Testis (tissue), 2 donors: ENCODE data around the gene PDLIM7.

ENCODE experiments used
- CTCF ChIP-seq, 3 experiments: fragments of 450-650 bp in 2 of 3; fragments of 200-600 bp in 1 of 3; sonication (generic) in 1 of 3; IDR thresholded peaks; one replicate each; pipeline ENCODE4 v1.5.1; 2016 to 2019; ENCODE audit warnings: antibody characterized with exemption in 3 of 3, mild to moderate bottlenecking in 2 of 3, moderate library complexity in 1 of 3
- POLR2A ChIP-seq: fragments of 450-650 bp; IDR thresholded peaks from one replicate; pipeline ENCODE4 v1.6.1; 2017; ENCODE audit warnings: antibody characterized with exemption, mild to moderate bottlenecking, moderate library complexity

GRCh38 chr5:177439518-177440053, 57.8 kb downstream of the PDLIM7 start:
- TF ChIP-seq CTCF (IDR thresholded peaks at IDR 0.05), result no peak
- TF ChIP-seq POLR2A, result no peak
